Fibroblast of lung (primary cell): Measurements from ENCODE around the gene POC1B.

Experiments used
- EZH2 ChIP-seq: IDR thresholded peaks from 2 replicates; pipeline ENCODE4 v1.5.1; 2012; ENCODE audit warnings: low read length, control low read depth, mild to moderate bottlenecking; ENCODE audit errors: missing control alignments
- TF ChIP-seq, protein P1 (sequence below), 2 donors: IDR thresholded peaks in 1 of 2; conservative IDR thresholded peaks in 1 of 2; 1 replicate in 1 of 2; 2 replicates in 1 of 2; pipeline ENCODE4 v1.5.1; 2011 to 2012; ENCODE audit warnings: low read length in 2 of 2, control low read depth in 1 of 2, inconsistent platforms in 1 of 2, low read depth in 1 of 2, mild to moderate bottlenecking in 1 of 2

DNA sequence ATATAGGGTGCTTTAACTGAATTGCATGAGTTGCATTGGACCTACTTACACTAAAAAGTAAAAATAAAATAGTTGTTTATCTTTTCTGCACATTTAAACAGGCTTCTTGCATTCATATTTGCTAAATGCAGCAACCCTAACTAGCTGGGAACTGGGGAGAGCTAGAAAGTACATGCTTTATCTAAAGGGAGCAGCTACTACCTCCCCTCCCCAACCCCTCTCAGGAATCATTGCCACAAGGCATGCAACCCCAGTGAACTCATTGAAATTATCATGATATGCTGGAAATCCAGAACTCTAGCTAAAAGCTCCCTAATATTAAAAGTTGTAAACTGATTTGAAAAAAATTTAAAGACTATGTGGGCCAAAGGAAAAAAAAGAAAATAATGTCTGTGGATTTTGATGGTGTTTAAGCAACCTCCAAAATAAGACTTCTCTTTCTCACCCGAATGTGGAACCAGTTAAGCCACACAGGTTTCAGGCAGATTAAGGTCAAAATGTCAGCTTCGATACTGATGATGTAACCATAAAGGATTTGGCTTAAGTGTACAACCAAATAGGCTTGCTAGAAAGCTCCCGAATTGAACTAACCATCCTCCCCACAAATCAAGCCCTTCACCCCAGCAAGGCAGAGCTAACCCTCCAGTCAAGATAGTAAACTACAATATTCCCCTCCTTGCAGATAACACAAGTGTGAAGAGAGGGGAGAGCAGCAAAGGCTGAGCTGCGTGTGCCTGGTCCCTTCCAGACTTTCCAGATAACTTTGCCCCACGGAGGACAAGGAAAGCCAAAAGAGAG, 13.8 kb upstream of the POC1B start:
- TF ChIP-seq, protein P1, sequence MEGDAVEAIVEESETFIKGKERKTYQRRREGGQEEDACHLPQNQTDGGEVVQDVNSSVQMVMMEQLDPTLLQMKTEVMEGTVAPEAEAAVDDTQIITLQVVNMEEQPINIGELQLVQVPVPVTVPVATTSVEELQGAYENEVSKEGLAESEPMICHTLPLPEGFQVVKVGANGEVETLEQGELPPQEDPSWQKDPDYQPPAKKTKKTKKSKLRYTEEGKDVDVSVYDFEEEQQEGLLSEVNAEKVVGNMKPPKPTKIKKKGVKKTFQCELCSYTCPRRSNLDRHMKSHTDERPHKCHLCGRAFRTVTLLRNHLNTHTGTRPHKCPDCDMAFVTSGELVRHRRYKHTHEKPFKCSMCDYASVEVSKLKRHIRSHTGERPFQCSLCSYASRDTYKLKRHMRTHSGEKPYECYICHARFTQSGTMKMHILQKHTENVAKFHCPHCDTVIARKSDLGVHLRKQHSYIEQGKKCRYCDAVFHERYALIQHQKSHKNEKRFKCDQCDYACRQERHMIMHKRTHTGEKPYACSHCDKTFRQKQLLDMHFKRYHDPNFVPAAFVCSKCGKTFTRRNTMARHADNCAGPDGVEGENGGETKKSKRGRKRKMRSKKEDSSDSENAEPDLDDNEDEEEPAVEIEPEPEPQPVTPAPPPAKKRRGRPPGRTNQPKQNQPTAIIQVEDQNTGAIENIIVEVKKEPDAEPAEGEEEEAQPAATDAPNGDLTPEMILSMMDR (conservative IDR thresholded peaks at IDR 0.05 in 1 of 2, IDR thresholded peaks at IDR 0.05 in 1 of 2; ENCODE audit: low read depth in 1 of 2, low read length in 2 of 2) = no peak
- no peak for TF ChIP-seq EZH2
